H1 (cell line): Measurements from ENCODE around the gene NMT1. TPM values are rescaled to one million over a fixed set of nuclear protein-coding genes. Genes with fewer than 3 reads are reported as not detected.

Experiments
- POLR2AphosphoS5 ChIP-seq: IDR thresholded peaks from 2 replicates; pipeline ENCODE4 v1.6.1; 2011; ENCODE audit warnings: low read depth, low read length
- TBP ChIP-seq: IDR thresholded peaks from 2 replicates; pipeline ENCODE4 v1.6.1; 2011; ENCODE audit warnings: low read depth, low read length, improper control_type of control experiment
- polyA plus RNA-seq, 7 experiments: library from polyadenylated mRNA; depleted of rRNA in 3 of 7; stranded (reverse) in 5 of 7; unstranded in 2 of 7; fragments of >200 nt in 5 of 7; fragments of 200-250 nt in 2 of 7; gene quantifications; 1 replicate in 5 of 7; 2 replicates in 1 of 7; 4 replicates in 1 of 7; pipeline versions ENCODE4 v1.2.1 to v1.2.3, GENCODE V29; 2011 to 2013; ENCODE audit warnings: missing spikeins in 2 of 7, mixed read lengths in 2 of 7
- total RNA-seq: library from RNA; stranded (reverse); fragmentation: NEBNext Ultra II Directional; extraction: Animal tissue kit (Norgen Biotek cat#: 25700); gene quantifications from 2 replicates; pipeline ENCODE4 v1.2.1, GENCODE V29; 2021
- TF ChIP-seq, protein P1 (sequence below): IDR thresholded peaks from 2 replicates; pipeline ENCODE4 v1.6.1; 2011; ENCODE audit warnings: low read length, improper control_type of control experiment

The NMT1 gene
- total and polyA plus RNA-seq, 2 of the 8 experiments (the other 6 are each of a cell fraction or from before 2014, with no cell fraction given): 42.9 to 149 TPM

- TF ChIP-seq, protein P1, sequence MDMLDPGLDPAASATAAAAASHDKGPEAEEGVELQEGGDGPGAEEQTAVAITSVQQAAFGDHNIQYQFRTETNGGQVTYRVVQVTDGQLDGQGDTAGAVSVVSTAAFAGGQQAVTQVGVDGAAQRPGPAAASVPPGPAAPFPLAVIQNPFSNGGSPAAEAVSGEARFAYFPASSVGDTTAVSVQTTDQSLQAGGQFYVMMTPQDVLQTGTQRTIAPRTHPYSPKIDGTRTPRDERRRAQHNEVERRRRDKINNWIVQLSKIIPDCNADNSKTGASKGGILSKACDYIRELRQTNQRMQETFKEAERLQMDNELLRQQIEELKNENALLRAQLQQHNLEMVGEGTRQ: no peak
- TF ChIP-seq POLR2AphosphoS5 (peak; percentile 9; the same call in 1 of the 2 replicates), TBP (peak; percentile 25; the same call in 1 of the 2 replicates)
Observed at GRCh38 chr17:45146890-45147580, 85.9 kb downstream of the NMT1 start (continued).
